ENCODE results near the gene KCNK5.

The KCNK5 gene

GRCh38 chr6:39214846-39215639 lies 14.2 kb downstream of the KCNK5 start:
- no peak for DNase-seq

GRCh38 chr6:39214120-39214813 lies 15.0 kb downstream of the KCNK5 start:
- DNase-seq = no peak

GRCh38 chr6:39213195-39213920 lies 15.9 kb downstream of the KCNK5 start:
- DNase-seq = no peak

- no peak for DNase-seq
Measured at GRCh38 chr6:39211183-39211582, 18.1 kb downstream of the KCNK5 start.

GRCh38 chr6:39210450-39210849 lies 18.8 kb downstream of the KCNK5 start:
- DNase-seq = no peak

- DNase-seq = no peak
Measured at GRCh38 chr6:39209911-39210310, 19.4 kb downstream of the KCNK5 start.

GRCh38 chr6:39209360-39209811 lies 19.9 kb downstream of the KCNK5 start:
- no peak for DNase-seq

- no peak for DNase-seq
Measured at GRCh38 chr6:39208223-39208739, 21.0 kb downstream of the KCNK5 start.

GRCh38 chr6:39207416-39208222 lies 21.7 kb downstream of the KCNK5 start:
- no peak for DNase-seq

- no peak for DNase-seq
Measured at GRCh38 chr6:39206250-39206721, 23.0 kb downstream of the KCNK5 start.

GRCh38 chr6:39204646-39205244 lies 24.5 kb downstream of the KCNK5 start:
- DNase-seq = no peak

- DNase-seq = no peak
Measured at GRCh38 chr6:39204160-39204495, 25.1 kb downstream of the KCNK5 start.

- DNase-seq = no peak
Measured at GRCh38 chr6:39203436-39204159, 25.7 kb downstream of the KCNK5 start.

- DNase-seq = no peak
Measured at GRCh38 chr6:39202166-39202565, 27.1 kb downstream of the KCNK5 start.

- DNase-seq = no peak
Measured at GRCh38 chr6:39200498-39201020, 28.7 kb downstream of the KCNK5 start.

- no peak for DNase-seq
Measured at GRCh38 chr6:39199976-39200375, 29.3 kb downstream of the KCNK5 start.

- DNase-seq = no peak
Measured at GRCh38 chr6:39199231-39199940, 29.9 kb downstream of the KCNK5 start.

GRCh38 chr6:39198528-39198927 lies 30.7 kb downstream of the KCNK5 start:
- no peak for DNase-seq

- no peak for DNase-seq
Measured at GRCh38 chr6:39197922-39198500, 31.3 kb downstream of the KCNK5 start.

GRCh38 chr6:39197521-39197920 lies 31.8 kb downstream of the KCNK5 start:
- no peak for DNase-seq
